Measurements from ENCODE around the gene SLC9A8.

Gene SLC9A8

DNA sequence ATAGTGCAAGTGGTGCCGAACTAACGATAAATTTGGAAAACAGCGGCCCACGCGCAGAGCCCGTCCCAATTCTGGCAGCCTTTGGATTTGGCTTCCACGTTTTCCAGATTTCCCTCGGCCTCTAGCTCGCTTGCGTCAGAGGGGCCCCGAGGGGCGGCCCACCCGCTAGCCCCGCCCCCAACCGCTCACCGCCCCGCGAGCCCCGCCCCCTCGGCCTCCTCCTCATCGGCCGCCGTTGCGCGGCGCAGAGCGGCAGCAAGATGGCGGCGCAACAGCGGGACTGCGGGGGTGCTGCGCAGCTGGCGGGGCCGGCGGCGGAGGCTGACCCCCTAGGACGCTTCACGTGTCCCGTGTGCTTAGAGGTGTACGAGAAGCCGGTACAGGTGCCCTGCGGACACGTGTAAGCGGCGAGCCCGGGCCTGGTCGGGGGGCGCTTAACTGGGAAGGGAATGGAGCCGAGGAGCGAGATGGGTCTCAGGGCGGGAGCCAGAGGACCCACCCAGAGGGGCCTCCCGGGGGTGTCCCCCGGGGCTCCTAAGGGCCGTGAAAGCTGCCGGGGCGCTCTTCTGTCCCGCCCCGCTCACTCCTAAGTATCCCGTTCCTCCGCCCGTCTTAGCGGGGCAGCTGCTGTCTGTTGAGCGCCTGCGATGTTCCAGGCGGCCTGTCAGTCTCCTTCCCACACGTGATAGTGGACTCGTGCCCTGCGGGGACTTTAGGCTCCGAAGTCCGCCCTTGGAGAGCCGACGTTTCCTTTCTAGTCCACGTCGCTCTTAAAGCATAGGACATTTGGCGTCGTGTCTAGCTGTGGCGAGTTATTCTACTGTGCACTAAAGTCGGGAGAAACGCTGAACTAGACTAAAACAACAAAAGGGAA, 123.8 kb downstream of the SLC9A8 start, which contains the start of gene RNF114:
Gene RNF114, plus strand, starts transcription at position 245 of the 874 bp plus-strand sequence. Its CDS starts 16 bp downstream, at position 261.
- peak; percentile 84 to 89 for DNase-seq (ENCODE audit: low read depth in 1 of 2, low spot score in 1 of 2)
- H3K27ac ChIP-seq (replicated peaks) = peak within 1 kb of the TSS; percentile 88
- H3K27me3 ChIP-seq (ENCODE audit: insufficient read depth, poor library complexity, severe bottlenecking) = no peaks in the 10 kb centered on the region
- H3K4me3 ChIP-seq (replicated peaks; ENCODE audit: insufficient read depth, low read length) = peak within 1 kb of the TSS; percentile 93
- TF ChIP-seq, protein P1, sequence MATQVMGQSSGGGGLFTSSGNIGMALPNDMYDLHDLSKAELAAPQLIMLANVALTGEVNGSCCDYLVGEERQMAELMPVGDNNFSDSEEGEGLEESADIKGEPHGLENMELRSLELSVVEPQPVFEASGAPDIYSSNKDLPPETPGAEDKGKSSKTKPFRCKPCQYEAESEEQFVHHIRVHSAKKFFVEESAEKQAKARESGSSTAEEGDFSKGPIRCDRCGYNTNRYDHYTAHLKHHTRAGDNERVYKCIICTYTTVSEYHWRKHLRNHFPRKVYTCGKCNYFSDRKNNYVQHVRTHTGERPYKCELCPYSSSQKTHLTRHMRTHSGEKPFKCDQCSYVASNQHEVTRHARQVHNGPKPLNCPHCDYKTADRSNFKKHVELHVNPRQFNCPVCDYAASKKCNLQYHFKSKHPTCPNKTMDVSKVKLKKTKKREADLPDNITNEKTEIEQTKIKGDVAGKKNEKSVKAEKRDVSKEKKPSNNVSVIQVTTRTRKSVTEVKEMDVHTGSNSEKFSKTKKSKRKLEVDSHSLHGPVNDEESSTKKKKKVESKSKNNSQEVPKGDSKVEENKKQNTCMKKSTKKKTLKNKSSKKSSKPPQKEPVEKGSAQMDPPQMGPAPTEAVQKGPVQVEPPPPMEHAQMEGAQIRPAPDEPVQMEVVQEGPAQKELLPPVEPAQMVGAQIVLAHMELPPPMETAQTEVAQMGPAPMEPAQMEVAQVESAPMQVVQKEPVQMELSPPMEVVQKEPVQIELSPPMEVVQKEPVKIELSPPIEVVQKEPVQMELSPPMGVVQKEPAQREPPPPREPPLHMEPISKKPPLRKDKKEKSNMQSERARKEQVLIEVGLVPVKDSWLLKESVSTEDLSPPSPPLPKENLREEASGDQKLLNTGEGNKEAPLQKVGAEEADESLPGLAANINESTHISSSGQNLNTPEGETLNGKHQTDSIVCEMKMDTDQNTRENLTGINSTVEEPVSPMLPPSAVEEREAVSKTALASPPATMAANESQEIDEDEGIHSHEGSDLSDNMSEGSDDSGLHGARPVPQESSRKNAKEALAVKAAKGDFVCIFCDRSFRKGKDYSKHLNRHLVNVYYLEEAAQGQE (IDR thresholded peaks at IDR 0.05; ENCODE audit: insufficient replicate concordance, low read depth) = peak; percentile 52
- TF ChIP-seq SPI1 (IDR thresholded peaks at IDR 0.05; ENCODE audit: borderline replicate concordance, low read depth) = peak; percentile 82; the same call in 1 of the 2 replicates
- TF ChIP-seq, protein P2, sequence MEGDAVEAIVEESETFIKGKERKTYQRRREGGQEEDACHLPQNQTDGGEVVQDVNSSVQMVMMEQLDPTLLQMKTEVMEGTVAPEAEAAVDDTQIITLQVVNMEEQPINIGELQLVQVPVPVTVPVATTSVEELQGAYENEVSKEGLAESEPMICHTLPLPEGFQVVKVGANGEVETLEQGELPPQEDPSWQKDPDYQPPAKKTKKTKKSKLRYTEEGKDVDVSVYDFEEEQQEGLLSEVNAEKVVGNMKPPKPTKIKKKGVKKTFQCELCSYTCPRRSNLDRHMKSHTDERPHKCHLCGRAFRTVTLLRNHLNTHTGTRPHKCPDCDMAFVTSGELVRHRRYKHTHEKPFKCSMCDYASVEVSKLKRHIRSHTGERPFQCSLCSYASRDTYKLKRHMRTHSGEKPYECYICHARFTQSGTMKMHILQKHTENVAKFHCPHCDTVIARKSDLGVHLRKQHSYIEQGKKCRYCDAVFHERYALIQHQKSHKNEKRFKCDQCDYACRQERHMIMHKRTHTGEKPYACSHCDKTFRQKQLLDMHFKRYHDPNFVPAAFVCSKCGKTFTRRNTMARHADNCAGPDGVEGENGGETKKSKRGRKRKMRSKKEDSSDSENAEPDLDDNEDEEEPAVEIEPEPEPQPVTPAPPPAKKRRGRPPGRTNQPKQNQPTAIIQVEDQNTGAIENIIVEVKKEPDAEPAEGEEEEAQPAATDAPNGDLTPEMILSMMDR (IDR thresholded peaks at IDR 0.05; ENCODE audit: insufficient read depth, low read length) = no peak
- peak; percentile 78 for TF ChIP-seq POLR2AphosphoS5 (IDR thresholded peaks at IDR 0.05; ENCODE audit: low read depth)

DNA sequence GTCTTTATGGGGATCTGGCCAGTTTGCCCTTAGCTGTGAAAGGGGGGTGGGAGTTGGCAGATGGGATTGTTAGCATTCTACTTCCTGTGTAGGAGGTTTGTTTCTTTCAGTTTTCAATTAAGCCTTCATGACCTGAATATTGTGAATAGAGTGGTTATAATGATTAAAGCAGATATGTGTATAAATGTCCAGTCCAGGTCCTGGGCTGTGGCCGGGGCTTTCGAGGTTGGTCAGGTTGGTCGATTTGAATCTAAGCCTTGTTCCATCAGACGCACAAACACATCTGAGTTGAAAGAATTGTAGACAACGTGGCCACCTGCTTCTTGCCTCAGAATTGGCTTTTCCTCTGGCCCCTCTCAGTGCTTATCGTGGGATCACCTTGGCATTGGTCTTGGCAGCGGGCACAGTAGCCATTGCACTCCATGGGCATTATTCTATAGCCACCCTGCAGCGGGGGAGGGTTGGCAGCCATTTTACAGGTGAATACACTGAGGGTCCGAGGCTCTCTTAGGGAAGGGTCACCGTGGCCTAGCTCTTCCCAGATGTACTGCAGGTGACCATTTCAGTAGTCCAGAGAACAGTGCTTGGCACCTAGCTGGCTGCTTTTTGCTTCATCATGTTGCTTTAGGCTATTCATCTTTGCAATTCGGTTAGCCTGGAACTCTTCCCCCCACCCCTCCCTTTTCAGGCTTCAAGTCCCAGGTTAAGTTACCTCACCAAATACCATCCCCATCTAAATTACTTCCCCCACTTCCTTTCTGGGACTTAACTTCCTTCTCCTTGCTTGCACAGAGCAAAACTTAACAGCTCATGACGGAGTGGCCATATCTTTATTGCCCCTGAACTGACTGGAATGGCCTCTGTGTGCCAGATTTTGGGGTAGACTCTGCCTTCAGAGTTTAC, 124.7 kb downstream of the SLC9A8 start:
- H3K27me3 ChIP-seq (ENCODE audit: insufficient read depth, poor library complexity, severe bottlenecking) = no peaks in the 10 kb centered on the region
- peak overlapping the region; percentile 88 for H3K27ac ChIP-seq (replicated peaks)
- peak; percentile 66 to 73 for DNase-seq (ENCODE audit: low read depth in 1 of 2, low spot score in 1 of 2)
- TF ChIP-seq SPI1 (IDR thresholded peaks at IDR 0.05; ENCODE audit: borderline replicate concordance, low read depth) (peak; percentile 83), GABPA (IDR thresholded peaks at IDR 0.05; ENCODE audit: low read depth) (peak; percentile 80), POLR2AphosphoS5 (IDR thresholded peaks at IDR 0.05; ENCODE audit: low read depth) (0 out of 2 replicates have a peak, but pooled peaks have one; percentile 34)
- TF ChIP-seq, protein P2 (IDR thresholded peaks at IDR 0.05; ENCODE audit: insufficient read depth, low read length) = no peak
- TF ChIP-seq, protein P1 (IDR thresholded peaks at IDR 0.05; ENCODE audit: insufficient replicate concordance, low read depth) = no peak
- peak overlapping the region; percentile 93 for H3K4me3 ChIP-seq (replicated peaks; ENCODE audit: insufficient read depth, low read length)

DNA sequence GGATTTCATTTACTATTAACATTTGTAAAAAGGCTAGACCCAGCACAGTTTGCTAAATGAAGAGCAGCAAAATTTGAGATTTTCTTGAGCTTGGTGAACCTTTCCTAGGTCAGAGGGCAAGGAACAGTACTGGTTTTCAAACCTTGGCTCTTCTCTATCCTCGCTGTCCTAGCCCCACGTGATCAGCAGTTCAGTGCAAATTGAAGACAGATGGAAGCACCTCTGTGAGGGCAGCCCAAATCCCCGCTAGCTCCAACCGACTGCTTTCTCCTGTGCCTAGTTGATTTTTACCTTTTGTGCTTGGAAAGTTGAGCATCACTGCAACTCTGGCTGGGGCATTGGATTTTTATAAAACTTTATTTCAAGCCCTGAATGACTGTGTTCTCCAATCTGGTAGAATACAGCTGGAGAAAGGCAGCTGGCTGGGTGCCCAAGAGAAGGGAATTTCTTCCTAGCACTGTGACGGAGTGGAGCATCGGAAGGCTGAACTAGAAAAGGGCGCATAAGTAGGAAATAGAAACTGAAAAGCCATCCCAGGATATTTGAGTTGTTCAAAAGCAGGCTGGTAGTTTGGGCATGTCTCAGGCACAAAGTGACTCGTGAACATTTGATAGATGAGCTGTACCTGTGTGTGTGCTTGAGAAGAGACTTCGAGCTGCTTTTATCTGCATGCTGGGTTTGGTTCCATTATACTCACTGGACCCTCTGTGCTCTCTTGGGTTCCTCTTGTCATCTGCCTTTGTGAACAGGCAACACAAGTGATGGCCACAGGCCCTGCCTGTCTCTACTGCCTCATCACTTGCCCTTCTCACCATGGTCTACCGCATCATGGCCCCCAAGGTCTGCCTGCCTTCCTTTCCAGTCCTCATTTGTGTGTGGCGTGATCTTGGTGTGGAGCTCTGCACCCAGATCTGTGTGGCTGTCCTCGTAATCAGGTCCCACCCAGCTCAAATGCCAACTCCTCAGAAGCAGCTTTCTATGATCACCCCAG, 125.8 kb downstream of the SLC9A8 start:
- Histone ChIP-seq H3K4me3 (replicated peaks; ENCODE audit: insufficient read depth, low read length) (no peak overlapping the region), H3K27me3 (ENCODE audit: insufficient read depth, poor library complexity, severe bottlenecking) (no peaks in the 10 kb centered on the region), H3K27ac (replicated peaks) (peak overlapping the region; percentile 22; the same call in 1 of the 2 replicates)
- no peak for DNase-seq (ENCODE audit: low read depth in 1 of 2, low spot score in 1 of 2)
- TF ChIP-seq POLR2AphosphoS5 (IDR thresholded peaks at IDR 0.05; ENCODE audit: low read depth) (no peak), GABPA (IDR thresholded peaks at IDR 0.05; ENCODE audit: low read depth) (no peak), SPI1 (IDR thresholded peaks at IDR 0.05; ENCODE audit: borderline replicate concordance, low read depth) (no peak)
- TF ChIP-seq, protein P1 (IDR thresholded peaks at IDR 0.05; ENCODE audit: insufficient replicate concordance, low read depth) = no peak
- TF ChIP-seq, protein P2 (IDR thresholded peaks at IDR 0.05; ENCODE audit: insufficient read depth, low read length) = no peak

All from HL-60 (cell line).